Parathyroid adenoma (tissue), 2 donors: ENCODE results near the gene ZNF438.

Experiments
- H2AFZ ChIP-seq: fragments of 300-600 bp; sonication (generic); one replicate; pipeline ENCODE4 v1.7.0; 2017; ENCODE audit warnings: antibody characterized with exemption, mild to moderate bottlenecking
- H3K27ac ChIP-seq: fragments of 300-600 bp; sonication (generic); one replicate; pipeline ENCODE4 v1.7.0; 2017
- H3K27me3 ChIP-seq: fragments of 300-600 bp; sonication (generic); one replicate; pipeline ENCODE4 v1.7.0; 2017; ENCODE audit warnings: low read length; ENCODE audit not compliant: control insufficient read depth, insufficient read depth
- H3K36me3 ChIP-seq: fragments of 300-600 bp; sonication (generic); one replicate; pipeline ENCODE4 v1.7.0; 2017; ENCODE audit warnings: low read length; ENCODE audit not compliant: control insufficient read depth, insufficient read depth
- H3K4me1 ChIP-seq: fragments of 300-600 bp; sonication (generic); one replicate; pipeline ENCODE4 v1.7.0; 2017; ENCODE audit warnings: control low read depth
- H3K4me2 ChIP-seq: fragments of 300-600 bp; sonication (generic); one replicate; pipeline ENCODE4 v1.7.0; 2017; ENCODE audit warnings: low read length
- H3K4me3 ChIP-seq: fragments of 300-600 bp; sonication (generic); one replicate; pipeline ENCODE4 v1.7.0; 2017; ENCODE audit warnings: low read depth, low read length
- H3K79me2 ChIP-seq: fragments of 300-600 bp; sonication (generic); one replicate; pipeline ENCODE4 v1.7.0; 2017; ENCODE audit warnings: control low read depth
- H3K9ac ChIP-seq: fragments of 300-600 bp; sonication (generic); one replicate; pipeline ENCODE4 v1.7.0; 2017; ENCODE audit warnings: mild to moderate bottlenecking
- H3K9me3 ChIP-seq: fragments of 300-600 bp; sonication (generic); one replicate; pipeline ENCODE4 v1.7.0; 2017; ENCODE audit warnings: low read length; ENCODE audit not compliant: control insufficient read depth
- TF ChIP-seq, protein P1 (sequence below): fragments of 300-600 bp; sonication (generic); IDR thresholded peaks from one replicate; pipeline ENCODE4 v1.7.0; 2017; ENCODE audit warnings: antibody characterized with exemption, mild to moderate bottlenecking
- donor health status: primary hyperparathyroidism.

Gene ZNF438

DNA sequence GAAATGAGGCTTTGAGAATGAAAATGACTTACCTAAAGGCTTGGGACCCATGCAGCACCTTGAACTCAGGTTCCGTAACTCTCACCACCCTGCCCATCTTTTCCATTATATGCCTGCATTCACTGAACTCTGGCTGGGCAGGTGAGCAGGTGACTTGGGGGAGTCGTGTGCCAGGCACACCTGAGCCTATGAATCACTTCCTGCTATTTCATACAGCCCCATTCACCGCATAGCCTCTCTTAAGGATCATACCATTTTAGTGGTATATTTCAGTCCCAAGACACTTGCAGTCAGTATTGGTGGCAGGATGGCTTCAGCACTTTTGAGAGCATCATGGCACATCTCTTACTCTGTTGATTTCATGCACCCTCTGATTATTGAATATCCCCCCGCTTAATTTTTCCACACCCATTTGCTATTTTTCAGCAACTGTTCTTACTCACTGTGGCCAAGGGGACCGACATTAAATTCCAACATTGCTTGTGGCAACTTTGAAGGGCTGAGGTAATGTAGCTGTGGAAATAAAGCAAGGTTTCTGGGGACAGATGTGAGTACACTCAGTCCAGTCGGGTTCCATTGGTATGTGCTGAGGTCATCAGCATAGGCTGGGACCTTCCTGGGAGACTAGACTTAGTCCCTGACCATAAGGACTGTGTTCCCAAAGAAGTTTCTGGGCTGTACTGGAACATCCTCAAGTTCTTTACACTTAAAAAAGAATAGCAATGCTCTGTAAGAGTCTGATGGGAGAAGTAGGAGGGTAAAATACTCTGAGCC, 39.8 kb upstream of the ZNF438 start:
- H3K4me3 ChIP-seq = no peak overlapping the region
- TF ChIP-seq, protein P1, sequence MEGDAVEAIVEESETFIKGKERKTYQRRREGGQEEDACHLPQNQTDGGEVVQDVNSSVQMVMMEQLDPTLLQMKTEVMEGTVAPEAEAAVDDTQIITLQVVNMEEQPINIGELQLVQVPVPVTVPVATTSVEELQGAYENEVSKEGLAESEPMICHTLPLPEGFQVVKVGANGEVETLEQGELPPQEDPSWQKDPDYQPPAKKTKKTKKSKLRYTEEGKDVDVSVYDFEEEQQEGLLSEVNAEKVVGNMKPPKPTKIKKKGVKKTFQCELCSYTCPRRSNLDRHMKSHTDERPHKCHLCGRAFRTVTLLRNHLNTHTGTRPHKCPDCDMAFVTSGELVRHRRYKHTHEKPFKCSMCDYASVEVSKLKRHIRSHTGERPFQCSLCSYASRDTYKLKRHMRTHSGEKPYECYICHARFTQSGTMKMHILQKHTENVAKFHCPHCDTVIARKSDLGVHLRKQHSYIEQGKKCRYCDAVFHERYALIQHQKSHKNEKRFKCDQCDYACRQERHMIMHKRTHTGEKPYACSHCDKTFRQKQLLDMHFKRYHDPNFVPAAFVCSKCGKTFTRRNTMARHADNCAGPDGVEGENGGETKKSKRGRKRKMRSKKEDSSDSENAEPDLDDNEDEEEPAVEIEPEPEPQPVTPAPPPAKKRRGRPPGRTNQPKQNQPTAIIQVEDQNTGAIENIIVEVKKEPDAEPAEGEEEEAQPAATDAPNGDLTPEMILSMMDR = no peak
- H3K79me2 ChIP-seq = no peaks in the 10 kb centered on the region
- H3K27me3 ChIP-seq = no peaks in the 10 kb centered on the region
- H3K9me3 ChIP-seq = no peaks in the 10 kb centered on the region
- H2AFZ ChIP-seq = no peak overlapping the region
- no peak overlapping the region for H3K4me2 ChIP-seq
- H3K27ac ChIP-seq = no peak overlapping the region
- H3K4me1 ChIP-seq = no peaks in the 10 kb centered on the region
- no peak overlapping the region for H3K9ac ChIP-seq
- no peaks in the 10 kb centered on the region for H3K36me3 ChIP-seq

DNA sequence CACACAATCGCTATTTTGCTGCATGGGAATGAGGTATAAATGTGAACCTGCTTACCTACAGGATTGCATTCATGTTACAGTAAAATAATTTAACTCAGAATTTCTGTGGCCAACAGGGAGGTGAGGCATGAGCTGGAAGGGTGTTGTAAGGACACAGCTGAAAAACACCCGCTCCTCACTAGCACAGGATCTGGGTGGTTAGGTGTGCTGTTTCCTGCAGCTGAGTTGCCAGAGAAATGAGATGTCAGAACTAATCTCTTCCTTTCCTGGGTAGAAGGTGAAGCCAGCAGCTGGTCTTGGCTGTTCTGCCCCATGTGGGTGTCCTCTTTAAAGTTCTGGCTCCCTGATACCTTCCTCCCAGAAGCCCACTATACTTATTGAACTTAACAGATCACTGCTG, 39.0 kb upstream of the ZNF438 start:
- H3K27ac ChIP-seq = no peak overlapping the region
- no peaks in the 10 kb centered on the region for H3K36me3 ChIP-seq
- H3K4me3 ChIP-seq = no peak overlapping the region
- no peaks in the 10 kb centered on the region for H3K79me2 ChIP-seq
- H3K27me3 ChIP-seq = no peaks in the 10 kb centered on the region
- no peak overlapping the region for H3K4me2 ChIP-seq
- H3K9me3 ChIP-seq = no peaks in the 10 kb centered on the region
- no peak overlapping the region for H2AFZ ChIP-seq
- TF ChIP-seq, protein P1 = no peak
- no peak overlapping the region for H3K9ac ChIP-seq
- H3K4me1 ChIP-seq = no peaks in the 10 kb centered on the region

DNA sequence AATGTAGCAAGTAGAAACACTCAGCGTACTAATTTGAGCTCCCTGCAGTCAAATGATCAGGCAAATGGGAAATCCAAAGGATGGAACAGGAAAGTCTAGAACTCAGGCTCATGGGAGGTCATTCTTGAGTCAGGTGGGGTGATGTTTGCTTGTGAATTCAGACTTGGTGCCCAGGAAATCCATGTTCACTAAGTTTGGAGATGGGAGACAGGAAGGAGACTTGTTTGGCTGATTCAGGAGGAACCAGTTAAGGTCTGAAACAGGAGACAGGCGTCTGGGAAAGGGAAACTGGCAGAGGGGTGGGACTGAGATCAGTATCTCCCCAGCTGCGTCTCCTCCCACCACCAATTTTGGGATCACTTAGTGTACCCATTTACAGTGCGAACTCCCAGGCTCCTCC, 38.4 kb upstream of the ZNF438 start:
- Histone ChIP-seq H3K4me2 (no peak overlapping the region), H3K4me1 (no peaks in the 10 kb centered on the region), H3K9me3 (no peaks in the 10 kb centered on the region), H3K9ac (no peak overlapping the region), H3K27me3 (no peaks in the 10 kb centered on the region), H3K27ac (no peak overlapping the region), H3K36me3 (no peaks in the 10 kb centered on the region), H3K4me3 (no peak overlapping the region), H3K79me2 (no peaks in the 10 kb centered on the region), H2AFZ (no peak overlapping the region)
- TF ChIP-seq, protein P1 = no peak

DNA sequence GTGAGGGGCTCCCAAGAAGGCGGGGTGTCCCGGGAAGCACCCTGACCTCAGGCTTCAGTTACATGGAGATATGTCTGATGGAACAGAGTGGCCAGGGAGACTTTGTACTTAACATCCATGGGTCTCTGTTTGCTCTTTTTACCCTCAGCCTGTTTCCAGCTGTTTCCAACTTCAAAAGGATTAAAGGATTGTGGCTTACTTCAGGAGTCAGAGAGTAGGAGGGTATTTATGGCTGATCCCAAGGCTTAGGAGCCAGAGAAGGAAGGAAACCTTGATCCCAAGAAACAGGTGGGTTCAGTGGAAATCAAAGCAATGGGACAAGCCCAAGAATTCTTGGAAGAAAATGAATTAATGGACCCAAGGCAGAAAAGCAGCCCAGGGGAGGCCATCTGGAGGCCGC, 37.7 kb upstream of the ZNF438 start:
- no peak overlapping the region for H2AFZ ChIP-seq
- no peak overlapping the region for H3K4me3 ChIP-seq
- H3K27ac ChIP-seq = no peak overlapping the region
- no peaks in the 10 kb centered on the region for H3K4me1 ChIP-seq
- no peak overlapping the region for H3K9ac ChIP-seq
- H3K36me3 ChIP-seq = no peaks in the 10 kb centered on the region
- H3K79me2 ChIP-seq = no peaks in the 10 kb centered on the region
- no peaks in the 10 kb centered on the region for H3K27me3 ChIP-seq
- H3K4me2 ChIP-seq = no peak overlapping the region
- H3K9me3 ChIP-seq = no peaks in the 10 kb centered on the region
- TF ChIP-seq, protein P1 = no peak

DNA sequence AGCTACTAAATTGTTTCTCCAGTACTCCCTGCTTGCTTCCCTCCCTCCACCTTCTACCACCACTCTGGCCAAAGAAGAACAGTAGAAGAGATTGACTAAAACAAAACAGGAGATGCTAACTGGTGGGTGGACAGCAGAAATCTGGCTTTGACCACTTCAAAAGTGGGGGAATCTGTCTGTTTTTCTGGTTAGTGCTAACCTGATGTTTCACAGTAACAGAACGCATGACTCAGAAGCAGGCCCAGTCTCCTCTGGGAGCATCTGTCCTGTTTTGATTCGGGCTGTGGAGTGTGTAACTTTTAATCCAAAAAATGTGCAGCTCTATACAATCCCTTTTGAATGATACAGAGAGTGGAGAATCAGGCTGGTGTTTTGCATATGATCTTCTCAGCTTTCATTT, 32.7 kb upstream of the ZNF438 start:
- H3K27me3 ChIP-seq = no peaks in the 10 kb centered on the region
- H3K36me3 ChIP-seq = no peaks in the 10 kb centered on the region
- H3K4me1 ChIP-seq = no peaks in the 10 kb centered on the region
- H3K27ac ChIP-seq = no peak overlapping the region
- no peak overlapping the region for H3K4me3 ChIP-seq
- TF ChIP-seq, protein P1 = no peak
- no peaks in the 10 kb centered on the region for H3K79me2 ChIP-seq
- no peak overlapping the region for H3K9ac ChIP-seq
- peak overlapping the region; percentile 16 for H2AFZ ChIP-seq
- H3K4me2 ChIP-seq = peak overlapping the region; percentile 45
- no peaks in the 10 kb centered on the region for H3K9me3 ChIP-seq
